GM18499 (cell line): ENCODE results near the gene YPEL5.

Experiments used
- ATAC-seq: cut with Tn5 transposase; IDR thresholded peaks from one replicate; pipeline ENCODE4 v1.9.1; 2021; ENCODE audit warnings: moderate number of reproducible peaks; ENCODE audit not compliant: insufficient read depth, unreplicated experiment

Gene YPEL5

DNA sequence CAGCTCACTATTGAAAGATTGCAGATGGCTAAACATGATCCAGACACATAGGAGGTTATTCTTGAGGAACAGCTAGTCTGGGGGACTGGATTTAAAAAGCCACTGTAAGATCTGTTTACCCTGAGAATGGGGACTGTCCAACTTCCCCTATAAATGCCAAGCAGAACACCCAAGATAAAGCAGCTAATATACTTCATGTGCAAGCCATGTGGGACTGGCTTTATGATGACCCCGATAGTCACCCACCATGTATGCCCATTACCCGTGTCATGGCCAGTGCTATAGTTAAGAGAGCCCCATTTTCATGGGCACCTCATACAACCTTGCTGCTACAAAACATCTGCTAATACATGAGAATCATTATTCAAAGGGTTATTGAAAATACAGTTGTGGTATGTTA, 16.0 kb downstream of the YPEL5 start:
- no peak for ATAC-seq

GRCh38 chr2:30164131-30164925, 17.5 kb downstream of the YPEL5 start:
- no peak for ATAC-seq

DNA sequence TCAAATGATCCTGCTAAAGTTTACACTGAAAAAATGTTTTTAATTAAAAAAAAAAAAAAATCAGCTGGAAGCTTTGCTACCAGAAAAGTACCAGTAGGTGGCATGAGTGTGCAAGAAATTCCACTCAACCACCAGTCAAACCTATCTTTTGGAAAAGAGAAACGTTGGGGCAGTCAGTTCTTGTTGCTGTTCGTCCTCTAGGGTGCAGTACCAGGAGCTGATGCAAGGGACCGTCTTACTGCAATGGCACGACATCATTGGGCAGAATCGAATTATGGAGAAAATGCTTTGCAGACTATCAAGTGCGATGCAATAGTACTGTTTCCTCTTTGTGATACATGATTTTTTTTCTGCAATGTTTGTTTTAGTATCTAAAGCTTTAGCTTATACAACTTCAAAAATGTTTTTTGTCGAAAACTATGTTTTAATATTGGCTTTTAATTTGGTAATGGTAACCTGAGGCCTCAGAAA, 18.3 kb downstream of the YPEL5 start:
- ATAC-seq = peak; percentile 61

DNA sequence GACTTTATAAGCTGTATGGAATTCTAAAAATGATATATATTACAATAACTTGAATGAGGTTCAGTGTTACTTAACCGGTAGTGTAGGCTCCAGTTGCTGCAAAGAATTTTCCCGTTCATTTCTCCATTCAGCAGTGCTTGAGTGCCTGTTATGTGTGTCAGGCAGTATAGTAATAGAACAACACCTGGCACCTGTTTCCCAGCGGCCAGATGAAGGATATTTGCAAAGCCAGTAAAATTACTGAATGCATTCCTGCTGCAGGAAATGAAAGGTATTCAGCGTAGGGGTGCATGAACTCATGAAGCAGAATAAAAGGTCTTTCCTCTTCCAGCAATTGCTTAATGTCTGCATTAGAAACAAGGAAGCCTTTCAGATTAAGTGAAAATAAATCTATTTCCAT, 18.8 kb downstream of the YPEL5 start:
- no peak for ATAC-seq

DNA sequence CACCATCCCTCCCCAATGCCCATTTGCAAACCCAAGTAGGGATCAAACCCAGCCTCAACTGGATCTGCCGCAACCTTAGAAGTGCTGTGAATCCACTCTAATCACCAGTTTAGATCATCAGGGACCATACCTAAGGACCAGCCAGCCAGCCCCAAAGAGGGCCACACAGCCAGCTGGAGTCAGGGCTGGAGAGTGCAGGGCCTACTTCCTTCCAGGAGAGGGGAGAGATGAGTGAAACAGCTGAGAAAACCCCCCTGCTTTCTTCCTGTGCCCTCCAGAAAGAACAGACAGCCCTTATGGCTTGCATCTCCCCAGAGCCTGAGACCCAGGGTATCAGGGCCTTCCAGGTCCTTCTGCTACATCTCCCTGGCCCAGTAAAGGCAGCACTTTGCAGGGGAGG, 25.8 kb downstream of the YPEL5 start:
- no peak for ATAC-seq

DNA sequence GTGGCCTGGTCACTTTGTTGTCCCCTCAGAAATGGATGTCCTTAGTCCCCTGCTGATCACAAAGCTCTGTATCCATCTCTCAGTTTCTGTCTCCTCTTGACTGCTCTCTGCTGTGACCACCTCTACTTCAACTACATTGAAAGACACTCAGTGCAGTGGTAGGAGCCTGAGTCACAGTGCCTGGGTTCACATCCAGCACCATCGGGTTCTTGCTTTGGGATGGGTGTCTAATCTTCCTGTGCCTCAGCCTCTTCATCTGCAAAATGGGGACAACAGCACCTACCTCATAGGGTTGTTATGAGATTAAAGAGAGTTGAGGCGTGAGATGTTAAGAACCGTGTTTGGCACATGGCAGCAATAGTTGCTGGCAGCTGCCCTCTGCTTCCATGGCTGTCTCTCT, 30.6 kb downstream of the YPEL5 start:
- no peak for ATAC-seq

DNA sequence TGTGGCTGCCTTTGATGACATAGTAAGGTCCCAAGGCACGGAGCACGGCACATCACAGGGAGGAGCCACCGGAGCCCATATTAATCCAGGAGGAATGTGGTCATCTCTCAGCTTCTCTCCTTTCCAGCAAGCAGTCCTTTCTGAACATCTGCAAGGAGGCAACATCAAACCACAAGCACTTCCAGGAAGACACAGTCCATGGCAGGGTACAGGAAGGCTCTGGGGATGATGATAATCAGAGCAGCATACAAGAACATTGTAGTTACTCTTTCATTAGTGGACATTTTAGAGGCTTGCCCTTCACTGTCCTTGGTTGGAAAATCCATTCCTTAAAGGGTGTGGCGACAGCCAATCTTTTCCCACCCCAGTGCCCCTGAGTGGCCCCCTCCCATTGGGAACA, 31.1 kb downstream of the YPEL5 start:
- ATAC-seq = no peak

- ATAC-seq = no peak
Observed at GRCh38 chr2:30178618-30179434, 32.0 kb downstream of the YPEL5 start.

GRCh38 chr2:30179536-30179935, 32.7 kb downstream of the YPEL5 start:
- ATAC-seq = no peak

DNA sequence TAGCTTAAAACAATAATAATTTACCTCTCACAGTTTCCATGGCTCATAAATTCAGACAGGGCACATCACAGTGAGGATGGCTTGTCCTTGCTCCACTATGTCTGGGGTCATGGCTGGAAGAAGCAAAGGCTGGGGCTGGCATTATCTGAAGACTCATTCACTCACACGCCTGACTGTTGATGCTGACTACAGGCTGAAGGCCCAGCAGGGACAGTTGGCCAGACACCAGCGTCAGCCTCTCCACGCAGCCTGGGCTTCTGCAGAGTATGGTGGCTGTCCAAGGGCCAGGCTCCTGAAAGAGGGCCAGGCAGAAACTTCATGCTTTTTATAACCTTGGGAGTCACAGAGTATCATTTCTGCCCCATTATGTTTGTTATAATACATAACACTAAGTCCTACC, 33.4 kb downstream of the YPEL5 start:
- ATAC-seq = no peak

DNA sequence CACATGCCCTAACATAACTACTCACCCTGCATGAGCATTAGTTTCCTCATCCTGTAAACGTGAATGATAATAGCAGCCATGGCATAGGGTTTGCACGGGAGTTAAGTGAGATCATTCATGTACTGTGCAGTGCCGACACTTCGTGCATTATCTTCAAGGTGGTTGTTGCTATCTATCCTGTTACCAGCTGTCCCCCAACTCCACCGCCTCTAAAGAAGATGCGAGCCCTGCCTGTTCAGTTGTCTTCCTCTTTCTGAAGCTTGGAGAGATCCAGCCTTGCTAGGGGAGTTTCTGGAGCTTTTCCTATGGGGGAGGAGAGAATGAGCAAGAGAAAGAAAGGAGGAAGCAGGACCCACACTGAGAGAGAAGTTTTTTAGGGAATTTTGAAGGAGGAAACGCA, 34.4 kb downstream of the YPEL5 start:
- ATAC-seq = no peak

- no peak for ATAC-seq
Observed at GRCh38 chr2:30184035-30184434, 37.2 kb downstream of the YPEL5 start.

DNA sequence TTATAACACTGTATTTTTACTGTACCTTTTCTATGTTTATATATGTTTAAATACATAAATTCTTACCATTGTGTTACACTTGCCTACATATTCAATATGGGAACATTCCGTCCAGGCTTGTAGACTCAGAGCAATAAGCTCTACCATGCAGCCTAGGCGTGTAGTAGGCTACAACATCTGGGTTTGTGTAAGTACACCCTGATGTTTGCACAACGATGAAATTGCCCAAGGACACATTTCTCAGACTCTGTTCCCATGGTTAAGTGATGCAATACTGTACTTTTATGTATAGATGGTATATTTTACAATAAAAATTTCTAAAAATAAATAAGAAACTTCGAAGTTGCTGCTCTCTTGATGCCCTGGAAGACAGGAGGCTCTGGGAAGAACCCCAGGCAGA, 38.4 kb downstream of the YPEL5 start:
- no peak for ATAC-seq

DNA sequence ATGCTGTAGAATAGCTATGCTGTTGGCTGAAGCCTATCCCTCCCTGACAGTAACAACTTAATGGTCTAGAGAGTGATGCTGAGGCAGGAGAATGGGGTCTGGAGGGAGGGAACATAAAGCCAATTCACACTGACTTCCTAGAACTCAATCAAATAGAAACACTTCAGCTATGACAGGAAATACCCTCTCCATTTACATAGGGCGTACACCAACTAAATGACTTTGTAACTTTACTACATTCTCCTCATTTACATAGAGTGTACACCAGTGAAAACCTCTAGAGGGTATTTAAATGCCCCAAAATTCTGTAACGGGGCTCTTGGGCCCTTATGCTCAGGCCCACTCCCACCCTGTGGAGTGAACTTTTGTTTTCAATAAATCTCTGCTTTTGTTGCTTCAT, 41.5 kb downstream of the YPEL5 start:
- no peak for ATAC-seq

GRCh38 chr2:30190637-30191036, 43.8 kb downstream of the YPEL5 start:
- no peak for ATAC-seq

- ATAC-seq = no peak
Observed at GRCh38 chr2:30191107-30191506, 44.3 kb downstream of the YPEL5 start.

DNA sequence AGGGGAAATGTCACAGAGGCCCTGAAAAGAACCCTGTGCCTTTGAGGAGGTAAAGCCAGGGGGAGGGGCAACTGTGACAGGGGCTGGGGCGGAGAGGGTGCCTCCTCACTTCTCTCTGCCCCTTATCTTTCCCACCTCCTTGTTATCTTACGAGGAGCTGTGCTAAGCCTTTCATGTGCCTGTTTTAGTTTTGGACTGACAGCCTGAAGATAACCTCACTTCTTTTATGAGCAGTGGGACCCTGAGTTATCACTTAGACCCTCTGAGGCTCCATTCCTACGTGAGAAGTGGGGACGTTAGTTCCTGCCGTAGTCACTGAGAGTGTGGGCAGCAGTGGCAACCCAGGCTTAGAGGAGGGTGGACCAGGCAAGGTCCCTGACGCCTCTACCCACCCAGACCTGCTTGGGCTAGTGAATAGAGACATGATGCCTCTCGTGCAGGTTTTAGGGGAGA, 45.0 kb downstream of the YPEL5 start:
- no peak for ATAC-seq

DNA sequence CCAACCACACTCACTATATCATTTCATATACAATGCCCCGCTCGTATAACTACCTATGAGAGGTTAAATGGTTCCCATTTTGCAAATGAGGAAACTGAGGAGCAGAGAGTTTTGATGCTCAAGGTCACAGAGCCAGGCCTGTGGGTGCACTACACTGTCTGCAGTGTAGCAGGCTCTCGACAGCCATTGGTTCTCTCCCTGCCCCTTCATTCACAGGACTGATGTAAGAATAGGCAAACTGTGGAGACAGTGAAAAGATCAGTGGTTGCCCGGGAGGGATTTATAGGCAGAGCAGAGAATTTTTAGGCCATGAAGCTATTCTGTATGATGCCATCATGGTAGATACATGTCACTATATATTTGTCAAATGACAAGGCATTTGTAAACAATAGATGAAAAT, 45.5 kb downstream of the YPEL5 start:
- ATAC-seq = no peak

- no peak for ATAC-seq
Observed at GRCh38 chr2:30193104-30193681, 46.4 kb downstream of the YPEL5 start.

GRCh38 chr2:30194421-30194820, 47.6 kb downstream of the YPEL5 start:
- ATAC-seq = no peak

DNA sequence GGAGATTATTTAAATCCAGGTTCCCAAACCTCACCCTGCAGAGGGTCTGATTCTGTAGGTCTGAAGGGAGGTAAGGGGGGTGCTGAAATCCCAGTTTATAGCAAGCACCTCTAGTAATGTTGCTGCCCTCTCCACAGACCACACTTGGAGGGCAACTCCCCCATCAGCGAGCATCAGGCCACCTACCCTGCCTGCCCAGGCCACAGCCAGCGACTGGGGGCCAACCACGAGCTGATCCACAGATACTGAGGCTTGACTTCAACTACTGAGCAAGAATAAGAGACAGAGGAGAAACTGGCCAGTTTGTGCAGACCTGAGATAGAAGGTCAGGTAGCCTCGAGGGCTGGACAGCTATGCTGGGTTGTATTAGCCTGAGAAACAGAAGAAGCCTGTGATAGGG, 48.2 kb downstream of the YPEL5 start:
- no peak for ATAC-seq
